Hepatic stellate cell (primary cell): ENCODE results near the gene ADCK2.
A peak's percentile ranks its signal among the peaks of the same experiment; 100 is the strongest.
"Not testable (repeated sequence)": the region's sequence is repeated elsewhere in the genome, so short reads cannot be mapped to it uniquely, and the experiment has no call there.

ENCODE experiments used
- DNase-seq: peaks from one replicate; pipeline ENCODE4 v3.0.0; 2011; ENCODE audit warnings: low spot score

The ADCK2 gene, protein sequence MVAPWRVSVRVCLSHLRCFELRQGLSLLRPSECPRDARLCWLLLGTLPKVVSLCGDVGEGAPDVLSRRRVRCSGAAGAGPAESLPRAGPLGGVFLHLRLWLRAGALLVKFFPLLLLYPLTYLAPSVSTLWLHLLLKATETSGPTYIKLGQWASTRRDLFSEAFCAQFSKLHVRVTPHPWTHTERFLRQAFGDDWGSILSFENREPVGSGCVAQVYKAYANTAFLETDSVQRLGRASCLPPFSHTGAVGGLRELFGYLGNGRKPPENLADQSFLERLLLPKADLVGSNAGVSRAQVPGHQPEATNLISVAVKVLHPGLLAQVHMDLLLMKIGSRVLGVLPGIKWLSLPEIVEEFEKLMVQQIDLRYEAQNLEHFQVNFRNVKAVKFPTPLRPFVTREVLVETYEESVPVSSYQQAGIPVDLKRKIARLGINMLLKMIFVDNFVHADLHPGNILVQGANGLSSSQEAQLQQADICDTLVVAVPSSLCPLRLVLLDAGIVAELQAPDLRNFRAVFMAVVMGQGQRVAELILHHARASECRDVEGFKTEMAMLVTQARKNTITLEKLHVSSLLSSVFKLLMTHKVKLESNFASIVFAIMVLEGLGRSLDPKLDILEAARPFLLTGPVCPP

DNA sequence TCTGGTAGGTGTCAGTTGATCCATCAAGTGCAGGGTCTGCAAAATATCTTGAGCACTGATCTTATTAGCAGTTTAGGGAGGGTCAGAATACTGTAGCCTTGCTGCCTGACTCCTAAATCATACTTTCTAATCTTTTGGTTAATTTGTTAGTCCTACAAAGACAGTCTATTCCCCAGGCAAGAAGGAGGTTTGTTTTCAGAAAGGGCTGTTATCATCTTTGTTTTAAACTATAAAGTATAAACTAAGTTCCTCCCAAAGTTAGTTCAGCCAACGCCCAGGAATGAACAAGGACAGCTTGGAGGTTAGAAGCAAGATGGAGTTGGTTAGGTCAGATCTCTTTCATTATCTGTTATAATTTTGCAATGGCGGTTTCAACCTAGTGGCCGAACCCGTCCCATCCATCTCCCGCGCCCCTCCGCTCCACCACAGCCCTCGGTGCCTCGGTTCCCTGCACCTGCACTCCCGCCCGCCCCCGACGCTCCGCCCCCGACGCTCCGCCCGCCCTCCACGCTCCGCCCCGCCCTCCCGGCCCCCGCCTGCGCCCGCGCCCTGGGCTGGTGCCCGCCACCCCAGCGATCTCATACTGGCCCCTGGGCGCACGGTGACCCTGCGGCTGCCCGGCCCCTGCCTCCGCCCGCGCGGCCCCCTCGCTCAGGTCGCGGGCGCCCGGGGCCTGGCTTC lies at the start of gene ADCK2:
Gene ADCK2, plus strand, starts transcription at position 564 of the 681 bp plus-strand sequence. CDS start 386 bp downstream, outside the sequence.
- peak; percentile 81 for DNase-seq

DNA sequence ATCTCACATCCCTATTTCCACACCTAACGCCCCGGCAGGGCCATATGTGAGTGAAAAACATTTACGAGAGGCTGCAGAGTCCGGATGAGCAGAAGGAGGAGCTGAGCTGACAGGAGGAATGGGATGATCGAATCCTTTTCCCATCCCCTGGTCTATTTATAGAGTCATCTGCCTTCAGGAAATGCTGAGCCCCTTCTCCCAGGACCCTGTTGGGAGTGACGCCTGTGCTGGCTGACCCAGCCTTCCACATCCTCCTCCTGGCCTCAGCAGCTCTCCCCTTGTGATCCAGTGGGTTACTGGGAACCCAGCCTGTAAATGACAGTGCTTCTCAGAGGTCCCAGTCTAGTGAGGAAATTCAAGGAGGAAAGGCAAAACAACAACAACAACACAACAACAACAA lies 48.8 kb upstream of the ADCK2 start:
- DNase-seq: no peak

DNA sequence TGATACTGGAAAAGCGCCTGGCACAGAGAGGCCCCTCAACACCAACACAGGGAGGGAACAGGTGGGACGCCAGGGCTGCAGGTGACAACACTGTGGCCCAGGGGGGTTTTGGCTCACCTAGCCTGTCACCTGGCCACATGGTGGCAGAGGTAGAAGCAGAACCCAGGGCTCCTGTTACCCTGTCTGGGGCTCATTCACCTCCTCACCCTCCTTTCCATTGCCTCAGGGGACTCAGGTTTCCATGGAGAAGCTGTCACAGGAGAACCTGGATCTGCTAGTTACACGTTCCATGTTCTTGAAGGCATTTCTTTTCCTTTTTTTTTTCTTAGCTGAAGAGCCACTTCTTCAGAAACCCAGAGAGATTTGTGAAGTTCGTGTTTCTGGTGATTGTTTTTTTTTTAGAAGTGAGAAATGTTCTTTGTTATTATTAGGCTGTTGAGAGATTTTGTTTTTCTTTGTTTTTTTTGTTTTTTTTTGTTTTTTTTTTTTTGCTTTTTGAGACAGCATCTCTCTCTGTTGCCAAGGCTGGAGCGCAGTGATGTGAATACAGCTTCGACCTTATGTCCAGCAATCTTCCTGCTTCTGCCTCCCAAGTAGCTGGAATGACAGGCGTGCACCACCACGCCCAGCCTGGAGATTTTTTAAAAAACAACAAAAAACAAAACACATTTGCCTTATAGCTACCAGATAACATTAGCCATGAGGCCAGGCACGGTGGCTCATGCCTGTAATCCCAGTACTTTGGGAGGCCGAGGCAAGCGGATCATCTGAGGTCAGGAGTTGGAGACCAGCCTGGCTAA lies 48.2 kb upstream of the ADCK2 start:
- no peak for DNase-seq

DNA sequence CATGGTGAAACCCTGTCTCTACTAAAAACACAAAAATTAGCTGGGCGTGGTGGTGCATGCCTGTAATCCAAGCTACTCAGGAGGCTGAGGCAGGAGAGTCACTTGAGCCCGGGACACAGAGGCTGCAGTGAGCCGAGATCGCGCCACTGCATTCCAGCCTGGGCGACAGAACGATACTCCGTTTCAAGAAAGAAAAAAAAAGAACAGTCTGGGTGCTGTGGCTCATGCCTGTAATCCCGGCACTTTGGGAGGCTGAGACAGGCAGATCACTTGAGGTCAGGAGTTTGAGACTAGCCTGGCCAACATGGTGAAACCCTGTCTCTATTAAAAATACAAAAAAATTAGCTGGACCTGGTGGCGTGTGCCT lies 47.6 kb upstream of the ADCK2 start:
- not testable (repeated sequence) for DNase-seq

DNA sequence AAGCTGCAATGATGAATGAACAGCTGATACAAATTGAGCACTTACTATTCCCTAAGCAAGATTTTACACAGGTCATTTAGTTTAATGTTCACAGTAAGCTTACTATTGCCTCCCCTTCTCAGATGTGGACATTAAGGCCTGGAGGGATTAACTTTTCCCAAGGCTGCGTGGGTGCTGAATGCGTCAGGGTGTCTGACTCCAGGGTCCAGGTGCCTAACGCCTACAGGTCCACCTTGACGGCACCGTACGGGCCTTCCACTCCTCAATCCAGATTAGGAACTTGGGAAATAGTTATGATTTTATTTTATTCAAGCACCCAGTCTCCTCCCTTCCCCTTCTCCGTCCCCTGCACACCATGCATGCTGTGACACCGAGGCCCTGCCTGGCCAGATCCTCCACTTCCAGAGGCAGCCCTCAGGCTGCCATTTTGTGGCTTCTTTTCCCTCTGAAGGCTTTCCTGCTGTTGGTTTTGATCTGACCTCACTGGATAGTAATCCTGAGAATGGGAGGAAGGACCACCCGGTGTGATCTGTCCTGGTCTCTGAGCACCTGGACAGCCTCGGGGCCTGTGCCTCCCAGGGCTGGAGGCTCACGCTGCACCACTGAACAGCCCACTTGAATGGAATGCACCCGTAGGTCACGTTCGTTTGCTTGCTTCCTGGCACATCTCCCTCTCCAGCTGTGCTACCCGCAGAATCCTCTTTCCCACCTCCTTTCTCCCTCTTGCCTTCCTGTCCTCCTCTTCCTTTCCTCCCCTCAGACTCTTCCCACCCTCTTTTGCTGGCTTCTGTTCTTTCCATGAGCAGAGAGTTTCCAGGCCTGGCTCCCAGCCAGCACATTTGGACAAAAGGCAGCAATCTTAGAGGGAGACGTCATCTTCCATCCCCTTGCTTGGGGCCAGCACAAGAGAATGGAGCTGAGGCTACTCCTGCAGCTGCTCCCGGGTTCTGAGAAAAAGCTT lies 46.6 kb upstream of the ADCK2 start:
- DNase-seq: peak; percentile 71

DNA sequence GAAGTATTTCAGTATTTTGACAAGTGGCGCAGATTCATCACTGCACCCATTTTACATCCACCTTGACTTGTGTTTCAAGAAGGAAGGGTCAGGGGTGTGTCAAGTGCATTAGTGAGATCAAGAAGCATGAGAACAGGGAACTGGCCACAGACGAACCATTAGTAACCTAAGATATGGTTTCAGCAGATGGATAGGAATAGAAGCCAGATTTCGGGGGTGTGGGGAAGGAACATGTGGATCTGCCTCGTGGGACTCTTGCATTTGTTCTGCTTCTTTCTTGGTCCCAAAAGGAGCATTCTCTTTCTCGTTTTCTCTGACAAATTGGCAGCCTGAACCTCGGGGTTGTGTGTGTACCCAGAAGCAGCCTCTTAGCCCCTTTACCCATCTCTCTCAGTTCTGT lies 41.7 kb upstream of the ADCK2 start:
- no peak for DNase-seq

DNA sequence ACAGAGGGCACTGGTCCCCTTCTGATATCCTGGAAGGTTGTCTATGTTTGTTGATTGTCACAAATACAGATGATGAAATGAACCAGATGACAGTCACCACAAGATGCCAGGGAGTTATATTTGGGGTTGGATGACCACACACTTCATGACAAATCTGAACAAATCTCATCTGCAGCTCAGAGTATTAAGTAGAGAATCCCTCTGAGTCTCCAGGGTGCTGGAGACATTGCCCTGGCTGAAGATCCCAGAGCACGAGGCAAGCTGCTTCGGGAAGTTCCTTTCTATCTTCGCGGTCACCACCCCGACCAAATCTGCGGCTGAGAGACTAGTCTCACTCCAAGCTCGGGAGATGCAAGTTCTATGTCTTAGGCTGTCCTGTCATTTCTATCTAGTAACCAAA lies 41.1 kb upstream of the ADCK2 start:
- DNase-seq: no peak

DNA sequence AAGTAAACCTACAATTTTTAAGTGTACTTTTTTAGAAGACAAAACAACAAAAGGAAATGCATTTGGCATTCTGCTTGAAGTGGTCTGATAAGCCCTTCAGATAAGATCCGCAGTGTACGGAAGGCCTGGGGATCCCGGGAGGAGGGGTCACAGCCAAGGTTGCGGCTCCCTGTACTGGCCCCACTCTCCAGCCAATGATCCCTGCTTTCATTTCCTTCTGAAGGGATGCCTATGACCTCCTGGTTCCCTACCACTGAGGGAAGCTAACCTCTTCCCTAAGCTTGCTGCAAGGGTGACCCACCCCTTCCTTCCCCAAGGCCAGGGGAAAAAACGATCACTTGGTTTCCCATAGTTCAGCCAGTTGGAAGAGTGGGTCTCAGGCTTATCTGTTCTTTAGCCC lies 37.4 kb upstream of the ADCK2 start:
- DNase-seq: no peak

DNA sequence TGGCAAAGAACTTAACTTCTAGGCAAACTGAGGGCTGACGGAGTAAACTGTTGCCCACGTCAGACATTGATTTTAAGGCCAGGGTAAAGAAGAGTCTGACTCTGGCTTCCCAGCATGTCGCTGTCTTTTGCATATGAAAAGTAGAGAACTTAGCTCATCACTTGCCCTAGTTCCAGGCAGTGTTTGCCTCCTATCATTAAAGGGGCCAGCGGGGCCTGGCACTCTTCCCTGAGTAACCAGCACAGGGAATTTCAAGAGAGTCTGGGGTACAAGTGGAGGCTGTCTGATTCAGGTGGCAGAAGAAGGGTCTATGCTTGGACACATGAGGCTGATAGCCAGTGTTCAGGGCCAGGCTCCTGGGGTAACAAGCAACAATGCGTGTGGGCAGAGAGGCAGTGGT lies 36.9 kb upstream of the ADCK2 start:
- no peak for DNase-seq

DNA sequence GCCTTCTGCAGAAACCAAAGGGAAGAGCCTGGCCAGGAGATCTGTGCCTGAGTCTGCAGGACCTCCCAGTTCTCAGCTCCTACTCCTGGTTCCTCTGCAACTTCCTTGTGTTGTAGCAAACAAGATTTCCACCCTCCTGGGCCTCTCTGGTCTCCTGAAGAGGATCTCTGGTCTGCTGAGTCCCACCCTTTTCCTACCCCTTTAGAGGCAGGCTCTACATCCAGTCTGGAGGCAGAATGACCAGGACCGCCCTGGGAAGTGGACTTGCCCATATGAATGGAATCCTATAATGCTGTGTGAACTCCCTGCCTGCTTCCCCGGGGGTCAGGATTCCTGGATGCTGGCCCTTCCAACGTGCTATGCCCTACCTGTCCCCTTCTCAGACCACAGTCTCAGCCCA lies 35.3 kb upstream of the ADCK2 start:
- no peak for DNase-seq

DNA sequence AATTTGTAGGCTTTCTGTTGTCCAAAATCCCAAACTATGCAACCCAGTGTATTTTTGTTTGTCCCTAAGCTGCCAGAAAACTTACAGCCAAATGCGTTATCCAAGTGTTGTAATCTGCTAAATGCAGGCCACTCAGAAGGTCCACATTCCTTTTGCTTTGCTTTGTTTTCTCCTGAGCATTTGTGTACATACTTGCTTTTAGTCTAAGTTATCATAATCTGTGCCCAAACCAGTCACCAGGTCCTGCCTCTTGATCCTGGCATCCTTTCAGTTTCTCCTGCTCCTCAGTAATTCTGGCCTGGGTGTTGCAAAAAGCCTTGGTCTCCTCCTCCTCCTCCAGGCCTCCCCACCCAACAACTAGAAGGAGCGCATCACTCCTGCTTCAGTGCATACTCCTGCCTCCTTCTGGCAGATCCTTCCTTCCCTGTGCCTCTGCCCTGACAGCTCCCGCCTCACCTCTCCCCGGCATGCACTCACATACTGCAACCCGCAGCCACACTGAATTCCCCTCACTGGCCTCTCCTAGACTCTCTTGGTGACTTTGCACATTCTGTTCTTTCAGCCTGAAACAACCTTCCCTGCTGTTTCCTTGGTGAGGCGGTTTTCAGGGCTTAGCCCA lies 34.5 kb upstream of the ADCK2 start:
- DNase-seq: no peak

DNA sequence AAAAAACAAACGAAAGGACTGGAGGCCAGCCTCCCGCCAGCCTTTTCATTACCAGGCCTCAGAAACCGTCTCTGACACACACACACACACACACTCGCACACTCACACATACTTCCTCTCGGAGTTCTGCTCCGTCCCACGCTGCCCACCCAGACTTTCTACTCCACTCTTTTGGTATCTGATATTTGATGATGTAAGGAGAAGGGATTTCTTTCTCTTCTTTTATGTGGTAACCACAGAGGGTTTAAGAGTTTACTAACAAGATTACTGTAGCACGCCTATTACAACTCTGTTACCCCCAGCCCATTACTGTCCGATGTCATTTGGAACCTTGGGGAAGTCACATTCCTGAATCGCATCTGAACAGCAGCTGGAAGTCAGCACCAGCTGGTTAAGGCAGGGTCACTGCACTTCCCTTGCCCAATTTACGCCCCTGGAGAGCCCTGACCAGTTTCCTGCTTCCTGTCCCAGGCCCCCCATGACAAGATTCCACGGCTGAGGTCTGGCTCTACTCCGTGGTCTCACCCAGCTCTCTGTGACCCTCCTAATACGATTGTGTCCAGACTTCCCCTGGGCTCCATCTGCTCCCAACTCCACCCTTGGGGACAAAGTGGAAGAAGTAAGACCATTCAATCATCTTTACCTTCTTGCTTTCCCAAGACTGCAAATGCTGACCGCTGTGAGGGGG lies 33.2 kb upstream of the ADCK2 start:
- no peak for DNase-seq

DNA sequence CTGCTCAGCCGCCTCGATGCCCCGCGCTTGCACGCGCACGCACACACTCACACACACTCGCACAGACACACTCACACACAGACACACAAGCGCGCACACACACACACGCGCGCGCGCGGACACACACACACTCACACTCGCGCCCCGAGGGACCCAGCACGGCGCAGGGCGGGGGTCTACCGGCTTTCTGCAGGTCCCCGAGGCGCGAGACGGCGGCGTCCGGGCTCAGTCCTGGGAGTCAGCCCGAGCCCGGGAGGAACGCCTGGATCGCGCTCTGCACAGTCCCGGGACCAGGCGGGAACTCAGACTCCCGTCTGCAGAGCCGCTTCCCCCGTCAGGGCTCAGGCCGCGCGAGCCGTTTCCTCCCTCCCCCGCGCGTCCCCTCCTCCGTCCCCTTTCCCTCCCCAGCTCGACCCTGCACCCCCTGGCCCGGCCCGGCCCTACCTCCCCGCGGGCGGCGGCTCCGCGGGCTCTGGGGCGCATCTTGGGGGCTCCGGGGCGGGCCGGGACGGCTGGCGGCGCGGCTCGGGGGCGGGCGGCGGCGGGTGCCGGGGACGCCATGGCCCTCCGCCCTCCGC lies 32.6 kb upstream of the ADCK2 start:
- peak; percentile 57 for DNase-seq

DNA sequence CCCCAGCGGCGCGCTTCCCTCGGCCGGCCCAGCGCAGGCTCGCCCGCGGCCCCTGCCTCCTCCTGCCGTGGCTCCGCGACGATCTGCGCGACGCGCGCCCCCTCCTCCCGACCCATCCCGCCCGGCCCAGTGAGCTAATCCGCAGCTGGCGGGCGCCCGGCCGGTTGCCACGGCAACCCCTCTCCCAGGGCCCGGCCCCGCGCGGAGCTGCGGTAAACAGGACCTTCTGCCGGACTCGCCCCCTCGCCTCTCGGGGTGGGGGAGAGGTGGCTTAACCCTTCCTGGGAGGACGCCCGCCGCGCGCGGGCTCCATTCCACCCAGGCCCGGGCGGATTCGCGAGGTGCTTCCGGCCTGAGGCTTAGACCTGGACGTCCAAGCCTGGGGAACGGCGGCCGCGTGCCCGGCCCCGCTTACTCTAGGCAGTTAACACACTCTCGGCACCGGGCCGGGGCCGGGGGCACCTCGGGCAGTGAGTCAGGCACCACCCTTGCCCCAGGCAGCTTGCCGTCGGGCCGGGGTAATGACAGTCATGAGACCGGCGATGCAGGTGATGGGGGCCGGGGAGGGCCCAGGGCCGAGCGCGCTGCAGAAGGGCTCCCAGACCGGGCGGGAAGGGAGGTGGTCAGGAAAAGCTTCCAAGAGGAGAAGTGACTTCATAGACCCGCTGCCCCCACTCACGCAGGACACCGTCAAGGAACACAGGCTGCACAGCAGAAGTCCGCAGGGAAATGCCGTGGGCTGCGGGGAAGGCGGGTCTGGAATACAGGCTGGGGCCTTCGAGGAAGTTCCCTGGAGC lies 31.8 kb upstream of the ADCK2 start, which contains the start of gene DENND2A:
Gene DENND2A, minus strand, starts transcription at position 87 of the 797 bp plus-strand sequence. CDS start 38,416 bp downstream, outside the sequence.
- no peak for DNase-seq

DNA sequence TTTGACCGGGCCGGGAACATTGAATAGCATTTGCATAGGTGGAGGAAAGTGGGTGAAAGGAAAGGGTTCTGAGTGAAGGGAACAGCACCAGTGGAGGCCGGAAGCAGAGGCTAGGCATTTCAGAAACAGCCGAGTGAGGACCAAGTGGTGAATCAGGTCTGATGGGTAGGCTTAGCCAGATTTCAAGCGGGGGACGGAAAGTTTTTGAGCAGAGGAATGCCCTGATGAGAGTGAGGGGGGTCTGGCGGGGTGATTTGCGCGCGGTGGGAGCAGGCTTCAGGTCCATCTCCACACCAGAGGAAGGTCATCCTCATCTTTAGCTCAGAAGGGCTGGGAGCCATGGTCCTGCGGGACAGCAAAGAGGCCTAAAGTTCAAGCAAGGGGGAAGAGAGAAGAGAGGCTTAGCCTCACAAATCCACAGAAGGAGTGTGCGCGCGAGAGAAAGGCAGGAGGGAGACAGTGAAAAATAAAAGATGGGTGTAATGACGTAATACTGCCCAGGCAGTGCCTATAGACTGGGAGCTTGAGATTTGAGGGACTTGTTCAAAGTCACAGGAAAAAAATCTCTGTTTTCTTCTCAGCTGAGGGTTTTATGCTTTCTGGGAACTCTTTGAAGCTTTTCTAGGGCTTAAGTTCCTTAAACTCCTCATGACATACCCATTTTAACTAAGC lies 31.1 kb upstream of the ADCK2 start:
- no peak for DNase-seq

DNA sequence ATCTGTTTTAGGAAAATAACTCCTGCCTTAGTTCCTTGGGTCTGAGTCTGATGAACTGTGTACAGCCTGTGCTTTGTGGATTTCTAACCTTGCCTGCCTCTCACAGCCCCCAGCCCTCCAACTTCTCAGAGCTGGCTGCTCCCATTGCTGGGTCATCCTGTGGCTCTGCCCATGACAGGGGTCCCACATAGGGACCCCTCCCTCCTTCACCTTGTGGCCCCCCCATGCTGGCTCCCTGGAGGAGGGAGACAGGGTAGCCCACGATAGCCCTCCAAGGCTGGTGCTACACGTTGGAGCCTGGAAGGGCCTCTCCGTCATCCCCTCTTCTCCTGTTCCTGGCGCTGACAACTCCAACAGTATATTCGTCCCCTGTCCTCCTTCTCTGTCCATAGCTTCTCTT lies 29.3 kb upstream of the ADCK2 start:
- DNase-seq: no peak

DNA sequence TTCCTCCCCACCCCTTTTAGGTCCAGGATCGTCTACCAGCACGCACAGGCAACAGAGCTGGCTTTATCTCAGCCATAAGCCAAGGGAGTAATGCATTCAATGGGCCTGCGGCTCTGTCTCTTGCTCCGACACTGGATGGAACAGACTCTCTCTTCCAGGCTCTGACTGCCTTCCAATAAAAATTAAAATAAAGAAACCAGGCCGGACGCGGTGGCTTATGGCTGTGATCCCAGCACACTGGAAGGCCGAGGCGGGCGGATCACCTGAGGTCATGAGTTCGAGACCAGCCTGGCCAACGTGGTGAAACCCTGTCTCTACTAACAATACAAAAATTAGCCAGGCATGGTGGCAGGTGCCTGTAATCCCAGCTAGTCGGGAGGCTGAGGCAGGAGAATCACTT lies 28.0 kb upstream of the ADCK2 start:
- not testable (repeated sequence) for DNase-seq
